Right atrium auricular region (tissue), 2 donors: ENCODE results near the gene NSMCE1. TPM values are rescaled to one million over a fixed set of nuclear protein-coding genes. Genes with fewer than 3 reads are reported as not detected.

Experiments used
- DNase-seq: peaks from one replicate; pipeline ENCODE4 v3.0.0-alpha.2; 2019; ENCODE audit warnings: low spot score
- H3K27ac ChIP-seq, 2 donors: fragments of 200-600 bp; sonication (generic); 1 replicate in 1 of 2; 2 replicates in 1 of 2; pipeline ENCODE4 v1.5.1; 2016 to 2019
- H3K27me3 ChIP-seq, 2 donors: fragments of 200-600 bp; sonication (generic); one replicate each; pipeline versions ENCODE4 v1.5.1 to v1.6.0; 2017 to 2019
- H3K36me3 ChIP-seq: fragments of 200-600 bp; sonication (generic); one replicate; pipeline ENCODE4 v1.5.1; 2016
- H3K4me1 ChIP-seq, 2 donors: fragments of 200-600 bp; sonication (generic); one replicate each; pipeline versions ENCODE4 v1.5.1 to v1.6.0; 2017 to 2019
- H3K4me3 ChIP-seq, 2 donors: fragments of 200-600 bp; sonication (generic); 1 replicate in 1 of 2; 2 replicates in 1 of 2; pipeline ENCODE4 v1.5.1; 2017 to 2019; ENCODE audit warnings: mild to moderate bottlenecking in 1 of 2, moderate library complexity in 1 of 2
- H3K9me3 ChIP-seq, 2 donors: fragments of 200-600 bp; sonication (generic); one replicate each; pipeline ENCODE4 v1.5.1; 2019
- total RNA-seq, 2 donors: library from RNA; depleted of rRNA; stranded (reverse); fragments of >200 nt; gene quantifications; one replicate each; pipeline ENCODE4 v1.1.0, GENCODE V29; 2016
- TF ChIP-seq, protein P1 (sequence below), 2 donors: fragments of 200-600 bp; sonication (generic); IDR thresholded peaks; one replicate each; pipeline ENCODE4 v1.5.1; 2019; ENCODE audit warnings: antibody characterized with exemption in 2 of 2

Gene NSMCE1
- total RNA-seq, 2 donors from 2014 or later: 24.0 to 35.8 TPM

- Histone ChIP-seq H3K36me3 (no peaks in the 10 kb centered on the region), H3K9me3 (no peaks in the 10 kb centered on the region), H3K4me3 (no peak overlapping the region), H3K27me3 (no peaks in the 10 kb centered on the region), H3K27ac (no peak overlapping the region), H3K4me1 (peaks cover 0 to 8% of the 10 kb centered on the region in 2 donors)
- TF ChIP-seq, protein P1, sequence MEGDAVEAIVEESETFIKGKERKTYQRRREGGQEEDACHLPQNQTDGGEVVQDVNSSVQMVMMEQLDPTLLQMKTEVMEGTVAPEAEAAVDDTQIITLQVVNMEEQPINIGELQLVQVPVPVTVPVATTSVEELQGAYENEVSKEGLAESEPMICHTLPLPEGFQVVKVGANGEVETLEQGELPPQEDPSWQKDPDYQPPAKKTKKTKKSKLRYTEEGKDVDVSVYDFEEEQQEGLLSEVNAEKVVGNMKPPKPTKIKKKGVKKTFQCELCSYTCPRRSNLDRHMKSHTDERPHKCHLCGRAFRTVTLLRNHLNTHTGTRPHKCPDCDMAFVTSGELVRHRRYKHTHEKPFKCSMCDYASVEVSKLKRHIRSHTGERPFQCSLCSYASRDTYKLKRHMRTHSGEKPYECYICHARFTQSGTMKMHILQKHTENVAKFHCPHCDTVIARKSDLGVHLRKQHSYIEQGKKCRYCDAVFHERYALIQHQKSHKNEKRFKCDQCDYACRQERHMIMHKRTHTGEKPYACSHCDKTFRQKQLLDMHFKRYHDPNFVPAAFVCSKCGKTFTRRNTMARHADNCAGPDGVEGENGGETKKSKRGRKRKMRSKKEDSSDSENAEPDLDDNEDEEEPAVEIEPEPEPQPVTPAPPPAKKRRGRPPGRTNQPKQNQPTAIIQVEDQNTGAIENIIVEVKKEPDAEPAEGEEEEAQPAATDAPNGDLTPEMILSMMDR (IDR thresholded peaks at IDR 0.05): no peak
- no peak for DNase-seq
Observed at GRCh38 chr16:27181019-27181790, 87.4 kb downstream of the NSMCE1 start.

DNA sequence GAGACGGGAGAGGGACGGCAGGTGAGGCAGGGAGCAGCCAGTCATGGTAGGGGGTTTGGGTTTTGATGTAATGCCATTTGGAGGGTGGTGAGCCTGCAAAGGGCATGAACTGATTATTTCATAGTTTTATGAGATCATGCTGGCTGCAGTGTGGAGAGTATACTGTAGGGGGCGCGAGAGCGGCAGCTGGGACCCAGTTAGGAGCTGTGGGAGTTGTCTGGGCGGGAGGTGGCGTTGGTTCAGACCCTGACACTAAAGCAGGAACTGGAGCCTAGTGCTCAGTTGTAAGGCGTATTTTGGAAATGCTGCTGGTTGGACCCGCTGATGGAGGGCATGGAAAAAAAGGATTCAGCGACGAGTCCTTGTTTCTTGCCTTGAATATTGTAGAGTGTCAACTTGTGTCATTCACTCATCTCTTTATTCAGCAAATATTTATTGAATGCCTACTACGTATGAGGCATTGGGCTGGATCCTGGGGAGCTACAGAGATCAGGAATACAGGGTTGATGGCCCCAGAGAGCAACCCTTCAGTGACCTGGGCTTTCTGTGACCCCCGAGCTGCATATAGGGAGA is 89.0 kb downstream of the NSMCE1 start:
- Histone ChIP-seq H3K27me3 (no peaks in the 10 kb centered on the region), H3K4me1 (peaks cover 0 to 8% of the 10 kb centered on the region in 2 donors), H3K9me3 (no peaks in the 10 kb centered on the region), H3K4me3 (no peak overlapping the region), H3K27ac (no peak overlapping the region), H3K36me3 (no peaks in the 10 kb centered on the region)
- TF ChIP-seq, protein P1 (IDR thresholded peaks at IDR 0.05): peak; percentile 80 to 97
- peak; percentile 92 for DNase-seq

- TF ChIP-seq, protein P1 (IDR thresholded peaks at IDR 0.05): no peak
- peaks cover 0 to 8% of the 10 kb centered on the region in 2 donors for H3K4me1 ChIP-seq
- no peaks in the 10 kb centered on the region for H3K36me3 ChIP-seq
- no peaks in the 10 kb centered on the region for H3K27me3 ChIP-seq
- no peaks in the 10 kb centered on the region for H3K9me3 ChIP-seq
- no peak overlapping the region for H3K27ac ChIP-seq
- no peak overlapping the region for H3K4me3 ChIP-seq
- no peak for DNase-seq
Observed at GRCh38 chr16:27177031-27177774, 91.4 kb downstream of the NSMCE1 start.

DNA sequence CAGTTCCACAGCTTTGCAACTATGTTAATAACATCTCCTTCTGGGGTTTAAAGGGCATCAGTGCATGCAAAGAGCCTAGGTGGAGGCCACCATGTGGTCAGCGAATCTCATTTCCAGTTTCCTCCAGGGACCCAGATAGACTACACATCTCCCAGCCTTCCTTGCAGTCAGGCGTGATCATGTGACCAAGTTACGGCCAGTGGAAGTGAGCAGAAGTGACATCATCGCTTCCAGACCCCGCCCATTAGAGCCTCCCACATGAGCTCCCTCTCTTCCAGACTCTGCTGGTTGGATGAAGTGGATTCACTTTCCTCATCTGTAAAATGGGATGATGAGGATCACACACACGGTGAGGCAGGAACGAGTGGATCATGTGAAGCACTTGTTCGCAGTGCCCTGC is 92.7 kb downstream of the NSMCE1 start:
- Histone ChIP-seq H3K27ac (no peak overlapping the region), H3K4me3 (no peak overlapping the region), H3K9me3 (peaks cover 0 to 4% of the 10 kb centered on the region in 2 donors), H3K27me3 (no peaks in the 10 kb centered on the region), H3K36me3 (no peaks in the 10 kb centered on the region), H3K4me1 (peaks cover 0 to 8% of the 10 kb centered on the region in 2 donors)
- TF ChIP-seq, protein P1 (IDR thresholded peaks at IDR 0.05): no peak
- DNase-seq: no peak

Other genes starting within 250 kb of the NSMCE1 start
- gene C16orf82, start 201.8 kb downstream of the NSMCE1 start, total RNA-seq: not detected
- gene KDM8, start 65.2 kb downstream of the NSMCE1 start, total RNA-seq: 1 to 10 TPM; 2.9 to 3.8 TPM
- 10 to 100 TPM; 11.9 to 35.5 TPM for gene IL4R, start 45.2 kb upstream of the NSMCE1 start, total RNA-seq
- 1 to 10 TPM in 1 of 2 donors, under 1 TPM in 1; 0.07 to 1.3 TPM for gene IL21R, start 133.4 kb upstream of the NSMCE1 start, total RNA-seq